Activated naive CD4-positive, alpha-beta T cell treated with anti-CD3 and anti-CD28 coated beads, Interleukin-2, amount 10 ng/mL, durations not matched to agents 7 days and 5 days (primary cell): ENCODE results near the gene PPM1L.

Experiments used
- CTCF ChIA-PET: fragments of 350-600 bp; sonication (Branson Sonifier 250); formaldehyde crosslinking; loops from one replicate; lab custom pipeline; 2021; ENCODE audit warnings: antibody characterized with exemption; lab: Charles Lee
- DNase-seq: peaks from one replicate; pipeline ENCODE4 v3.0.0-alpha.2; 2020
- H3K27ac Mint-ChIP-seq: one replicate; pipeline ENCODE4 v1.8.0; 2021; ENCODE audit warnings: mild to moderate bottlenecking, moderate library complexity, mixed read lengths
- H3K27me3 Mint-ChIP-seq: one replicate; pipeline ENCODE4 v1.8.0; 2021; ENCODE audit warnings: mild to moderate bottlenecking, mixed read lengths
- H3K36me3 Mint-ChIP-seq: one replicate; pipeline ENCODE4 v1.8.0; 2021; ENCODE audit warnings: mixed read lengths
- H3K4me1 Mint-ChIP-seq: one replicate; pipeline ENCODE4 v1.8.0; 2021; ENCODE audit warnings: mixed read lengths
- H3K4me3 Mint-ChIP-seq: one replicate; pipeline ENCODE4 v1.8.0; 2021; ENCODE audit warnings: mild to moderate bottlenecking, moderate library complexity, mixed read lengths
- H3K9me3 Mint-ChIP-seq: one replicate; pipeline ENCODE4 v1.8.0; 2021; ENCODE audit warnings: mixed read lengths

The PPM1L gene

GRCh38 chr3:160829486-160830009, 73.5 kb downstream of the PPM1L start:
- no peak for DNase-seq
- no peaks in the 10 kb centered on the region for H3K36me3 Mint-ChIP-seq
- no peaks in the 10 kb centered on the region for H3K27me3 Mint-ChIP-seq
- no peak overlapping the region for H3K4me3 Mint-ChIP-seq
- no peaks in the 10 kb centered on the region for H3K4me1 Mint-ChIP-seq
- no peaks in the 10 kb centered on the region for H3K9me3 Mint-ChIP-seq
- no peak overlapping the region for H3K27ac Mint-ChIP-seq
- CTCF ChIA-PET: no interaction called here

GRCh38 chr3:160830796-160831195, 74.8 kb downstream of the PPM1L start:
- Mint-ChIP-seq H3K27ac (no peak overlapping the region), H3K36me3 (no peaks in the 10 kb centered on the region), H3K27me3 (peaks cover 3% of the 10 kb centered on the region), H3K9me3 (no peaks in the 10 kb centered on the region), H3K4me1 (no peaks in the 10 kb centered on the region), H3K4me3 (no peak overlapping the region)
- DNase-seq: no peak
- CTCF ChIA-PET: no interaction called here

- CTCF ChIA-PET: no interaction called here
- no peaks in the 10 kb centered on the region for H3K4me1 Mint-ChIP-seq
- DNase-seq: no peak
- no peak overlapping the region for H3K27ac Mint-ChIP-seq
- H3K36me3 Mint-ChIP-seq: no peaks in the 10 kb centered on the region
- H3K4me3 Mint-ChIP-seq: no peak overlapping the region
- H3K9me3 Mint-ChIP-seq: no peaks in the 10 kb centered on the region
- peaks cover 3% of the 10 kb centered on the region for H3K27me3 Mint-ChIP-seq
These were observed 75.4 kb downstream of the PPM1L start for GRCh38 chr3:160831401-160831800.

DNA sequence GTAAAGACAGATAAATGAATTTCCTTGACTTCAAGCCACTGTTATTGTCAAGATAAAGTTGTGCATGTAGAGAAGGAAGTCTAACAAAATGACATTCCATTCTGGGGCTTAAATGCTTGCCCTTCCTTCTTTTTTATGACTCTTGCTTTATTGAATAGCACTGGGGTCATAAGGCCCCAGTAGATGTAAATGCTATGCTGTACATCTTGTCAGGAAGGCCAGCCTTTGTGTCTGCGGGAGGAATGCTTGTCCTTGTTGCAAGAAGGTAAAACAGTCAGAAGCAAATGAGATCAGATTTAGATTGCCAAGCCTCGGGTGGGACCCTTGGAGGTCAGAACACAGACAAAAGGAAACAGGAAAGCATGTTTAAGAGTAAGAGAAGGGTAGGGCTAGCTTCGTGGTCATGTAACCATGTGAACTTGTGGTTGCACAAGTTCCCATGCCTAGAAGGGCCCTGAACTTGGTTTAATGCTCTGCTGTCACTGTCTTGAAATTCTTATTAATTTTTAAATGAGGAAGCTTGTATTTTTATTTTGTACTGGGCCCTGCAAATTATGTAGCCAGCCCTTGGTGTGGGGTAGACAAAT, 81.5 kb downstream of the PPM1L start:
- Mint-ChIP-seq H3K4me1 (peaks cover 9% of the 10 kb centered on the region), H3K27ac (no peak overlapping the region), H3K4me3 (no peak overlapping the region), H3K27me3 (peaks cover 11% of the 10 kb centered on the region), H3K36me3 (no peaks in the 10 kb centered on the region), H3K9me3 (no peaks in the 10 kb centered on the region)
- DNase-seq: no peak
- CTCF ChIA-PET: interaction anchor here (0.7 kb wide), 1 partner anchor 288 kb away, joined by 3 read pairs; no protein-coding TSS in a partner anchor

DNA sequence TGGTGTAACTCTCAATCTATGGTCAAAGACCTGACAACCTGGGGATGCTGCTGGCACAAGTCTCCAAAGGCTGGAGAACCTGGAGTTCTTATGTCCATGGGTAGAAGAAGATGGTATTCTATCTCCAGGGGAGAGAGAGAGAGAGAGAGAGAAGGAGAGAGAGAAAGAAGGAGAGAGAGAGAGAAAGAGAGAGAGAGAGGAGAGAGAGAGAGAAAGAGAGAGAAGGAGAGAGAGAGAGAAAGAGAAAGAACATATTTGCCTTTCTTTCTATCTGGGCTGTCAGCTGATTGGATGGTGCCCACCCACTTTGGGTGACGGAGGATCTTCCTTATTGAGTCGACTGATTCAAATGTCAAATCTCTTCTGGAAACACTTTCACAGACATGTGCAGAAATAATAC, 84.6 kb downstream of the PPM1L start:
- DNase-seq: no peak
- CTCF ChIA-PET: no interaction called here
- H3K27me3 Mint-ChIP-seq: peaks cover 8% of the 10 kb centered on the region
- no peaks in the 10 kb centered on the region for H3K9me3 Mint-ChIP-seq
- peaks cover 9% of the 10 kb centered on the region for H3K4me1 Mint-ChIP-seq
- no peak overlapping the region for H3K27ac Mint-ChIP-seq
- H3K36me3 Mint-ChIP-seq: no peaks in the 10 kb centered on the region
- no peak overlapping the region for H3K4me3 Mint-ChIP-seq

DNA sequence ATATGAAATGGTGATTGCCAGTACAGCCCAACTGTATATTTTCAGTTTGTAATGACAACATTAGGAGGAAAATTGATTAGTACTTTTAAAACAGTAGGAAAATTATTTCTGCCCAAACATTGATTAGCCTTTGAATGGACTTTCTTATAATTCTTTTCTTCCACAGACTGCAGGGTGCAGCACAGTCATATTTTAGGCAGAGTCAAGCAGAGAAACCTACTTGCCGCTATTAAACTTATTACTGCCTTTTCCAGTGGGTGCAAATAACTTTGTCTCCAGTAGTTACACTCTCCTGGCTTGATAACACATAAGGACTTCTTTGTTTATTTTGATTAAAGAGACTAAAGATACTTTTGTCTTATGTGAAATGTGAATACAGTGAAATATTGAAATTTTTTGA, 85.4 kb downstream of the PPM1L start:
- no peak for DNase-seq
- peaks cover 9% of the 10 kb centered on the region for H3K4me1 Mint-ChIP-seq
- CTCF ChIA-PET: no interaction called here
- no peaks in the 10 kb centered on the region for H3K9me3 Mint-ChIP-seq
- H3K36me3 Mint-ChIP-seq: no peaks in the 10 kb centered on the region
- H3K4me3 Mint-ChIP-seq: no peak overlapping the region
- H3K27ac Mint-ChIP-seq: no peak overlapping the region
- H3K27me3 Mint-ChIP-seq: peaks cover 8% of the 10 kb centered on the region

GRCh38 chr3:160842021-160843005, 86.3 kb downstream of the PPM1L start:
- H3K27ac Mint-ChIP-seq: no peak overlapping the region
- H3K27me3 Mint-ChIP-seq: peaks cover 8% of the 10 kb centered on the region
- CTCF ChIA-PET: no interaction called here
- H3K4me1 Mint-ChIP-seq: peaks cover 8% of the 10 kb centered on the region
- no peak overlapping the region for H3K4me3 Mint-ChIP-seq
- H3K9me3 Mint-ChIP-seq: no peaks in the 10 kb centered on the region
- no peaks in the 10 kb centered on the region for H3K36me3 Mint-ChIP-seq
- DNase-seq: no peak

DNA sequence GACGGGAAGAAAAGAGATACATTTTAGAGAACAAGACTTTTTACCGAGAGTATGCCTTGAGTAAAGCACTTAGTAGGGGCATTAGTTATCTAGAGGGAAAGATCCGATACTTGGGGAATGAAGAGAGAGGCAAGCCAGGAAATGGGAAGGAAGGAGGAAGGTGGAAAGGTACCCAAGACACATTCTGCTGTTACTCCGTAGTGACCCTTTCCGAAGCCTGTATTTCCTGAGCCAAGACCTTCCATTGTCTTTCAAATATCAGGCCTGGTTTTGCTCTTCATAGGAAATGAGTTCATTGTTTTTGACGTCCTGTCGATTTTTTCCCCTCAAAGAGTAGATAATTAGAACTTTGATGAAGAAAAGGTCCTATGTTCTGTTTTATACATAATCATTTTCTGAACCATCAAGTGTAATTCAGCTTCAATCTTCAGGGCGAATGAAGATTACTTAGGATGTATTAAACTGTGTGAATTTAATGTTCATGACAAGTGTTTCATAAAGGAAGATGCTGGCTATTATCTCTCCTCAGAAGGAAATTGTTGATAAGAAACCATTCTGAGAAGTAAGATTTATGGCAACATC, 95.7 kb downstream of the PPM1L start:
- Mint-ChIP-seq H3K36me3 (no peaks in the 10 kb centered on the region), H3K27me3 (peaks cover 4% of the 10 kb centered on the region), H3K27ac (no peak overlapping the region), H3K4me3 (no peak overlapping the region), H3K9me3 (no peaks in the 10 kb centered on the region), H3K4me1 (no peaks in the 10 kb centered on the region)
- CTCF ChIA-PET: no interaction called here
- no peak for DNase-seq

- CTCF ChIA-PET: no interaction called here
- no peaks in the 10 kb centered on the region for H3K36me3 Mint-ChIP-seq
These were observed 96.8 kb downstream of the PPM1L start for GRCh38 chr3:160852856-160853255.

DNA sequence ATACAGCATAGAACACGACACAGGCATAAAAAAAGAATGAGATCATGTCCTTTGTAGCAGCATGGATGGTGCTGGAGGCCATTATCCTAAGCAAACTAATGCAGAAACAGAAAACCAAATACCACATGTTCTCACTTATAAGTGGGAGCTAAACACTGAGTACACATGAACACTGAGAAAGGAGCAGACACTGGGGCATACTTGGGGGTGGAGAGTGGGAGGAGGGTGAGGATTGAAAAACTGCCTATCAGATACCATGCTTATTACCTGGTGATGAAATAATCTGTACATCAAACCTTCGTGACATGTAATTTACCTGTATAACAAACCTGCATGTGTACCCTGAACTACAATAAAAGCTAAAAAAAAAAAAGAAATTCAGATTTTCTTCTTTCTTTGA, 100.4 kb downstream of the PPM1L start:
- Mint-ChIP-seq H3K27me3 (no peaks in the 10 kb centered on the region), H3K9me3 (no peaks in the 10 kb centered on the region), H3K4me3 (no peak overlapping the region), H3K36me3 (no peaks in the 10 kb centered on the region), H3K4me1 (no peaks in the 10 kb centered on the region), H3K27ac (no peak overlapping the region)
- no peak for DNase-seq
- CTCF ChIA-PET: no interaction called here

More at GRCh38 chr3:160852856-160853255, 96.8 kb downstream of the PPM1L start:
- H3K4me3 Mint-ChIP-seq: no peak overlapping the region
- H3K9me3 Mint-ChIP-seq: no peaks in the 10 kb centered on the region
- H3K27me3 Mint-ChIP-seq: no peaks in the 10 kb centered on the region
- DNase-seq: no peak
- no peak overlapping the region for H3K27ac Mint-ChIP-seq
- H3K4me1 Mint-ChIP-seq: no peaks in the 10 kb centered on the region

DNA sequence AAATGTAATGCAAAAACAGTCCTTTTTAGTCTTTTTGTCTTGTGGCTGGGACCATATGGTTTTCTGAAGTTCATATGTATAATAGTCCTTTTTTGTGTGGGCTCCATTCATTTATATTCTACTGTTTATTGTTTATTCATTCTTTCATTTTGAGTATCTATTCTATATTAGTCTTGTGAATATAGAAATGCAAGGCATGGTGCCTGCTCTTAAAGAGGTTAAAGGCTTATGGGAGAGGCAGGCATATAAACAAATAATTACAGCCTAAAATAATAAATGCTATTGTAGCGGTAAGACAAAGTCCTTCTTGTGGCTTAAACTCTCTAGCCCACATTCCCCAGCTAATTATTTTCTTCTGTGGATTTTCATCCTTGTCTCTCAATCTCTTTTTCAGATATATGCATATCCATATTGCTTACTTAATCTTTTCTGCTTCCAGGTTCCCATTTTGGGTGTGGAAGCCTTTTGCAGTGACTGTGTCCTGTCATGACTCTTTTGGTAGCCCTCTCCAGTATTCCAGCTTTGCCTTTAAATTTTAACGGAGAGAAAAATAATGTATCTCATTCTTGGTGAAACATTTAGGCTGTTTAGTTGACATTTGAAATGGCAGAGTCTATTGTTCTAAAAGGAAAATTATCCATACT, 101.6 kb downstream of the PPM1L start:
- CTCF ChIA-PET: no interaction called here
- no peaks in the 10 kb centered on the region for H3K36me3 Mint-ChIP-seq
- DNase-seq: no peak

GRCh38 chr3:160860346-160860745, 104.3 kb downstream of the PPM1L start:
- H3K27ac Mint-ChIP-seq: no peak overlapping the region
- H3K4me1 Mint-ChIP-seq: no peaks in the 10 kb centered on the region
- CTCF ChIA-PET: no interaction called here
- DNase-seq: no peak
- no peaks in the 10 kb centered on the region for H3K27me3 Mint-ChIP-seq
- no peaks in the 10 kb centered on the region for H3K9me3 Mint-ChIP-seq
- no peak overlapping the region for H3K4me3 Mint-ChIP-seq
- no peaks in the 10 kb centered on the region for H3K36me3 Mint-ChIP-seq

More for the DNA sequence above, 101.6 kb downstream of the PPM1L start:
- Mint-ChIP-seq H3K4me1 (no peaks in the 10 kb centered on the region), H3K27ac (no peak overlapping the region), H3K9me3 (no peaks in the 10 kb centered on the region), H3K27me3 (no peaks in the 10 kb centered on the region), H3K4me3 (no peak overlapping the region)

DNA sequence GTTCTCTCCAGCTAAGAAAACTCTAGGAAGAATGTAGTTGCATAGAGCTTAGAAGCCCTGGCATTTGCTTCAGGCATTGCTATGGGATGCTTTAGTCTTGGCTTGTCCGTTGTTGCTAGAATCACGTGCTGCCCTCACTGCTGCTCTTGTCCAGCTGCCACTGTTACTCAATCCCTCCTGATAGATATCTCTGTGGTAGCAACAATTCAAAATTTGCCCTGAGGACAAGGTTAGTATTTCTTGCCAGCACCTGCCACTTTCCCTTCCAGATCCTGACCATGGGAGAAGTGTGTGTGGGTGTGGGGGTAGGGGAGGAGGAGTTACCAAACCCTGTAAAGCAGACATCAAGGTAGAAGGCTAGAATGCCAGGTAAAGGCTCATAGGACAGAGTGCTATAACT, 113.8 kb downstream of the PPM1L start:
- no peaks in the 10 kb centered on the region for H3K36me3 Mint-ChIP-seq
- CTCF ChIA-PET: no interaction called here
- no peaks in the 10 kb centered on the region for H3K27me3 Mint-ChIP-seq
- no peaks in the 10 kb centered on the region for H3K9me3 Mint-ChIP-seq
- no peak for DNase-seq
- no peaks in the 10 kb centered on the region for H3K4me1 Mint-ChIP-seq
- H3K27ac Mint-ChIP-seq: no peak overlapping the region
- no peak overlapping the region for H3K4me3 Mint-ChIP-seq

DNA sequence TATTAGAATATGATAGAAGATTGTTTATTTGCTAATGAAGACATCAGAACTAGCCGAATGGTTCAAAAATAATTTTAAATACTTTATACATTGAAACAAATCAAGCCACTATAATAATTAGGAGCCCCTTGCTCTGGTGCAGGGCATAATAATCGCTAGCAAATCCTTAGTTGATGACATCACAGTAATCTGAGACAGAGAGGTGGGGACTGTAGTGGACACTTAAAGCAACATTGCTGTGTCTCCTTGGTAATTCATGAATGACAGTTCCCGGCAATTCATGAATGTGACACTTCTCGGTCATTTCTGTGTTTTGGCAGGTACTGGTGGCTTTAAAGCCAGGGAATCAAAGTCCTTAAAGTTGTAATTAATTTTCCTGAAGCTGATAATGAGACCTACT, 114.3 kb downstream of the PPM1L start:
- Mint-ChIP-seq H3K4me1 (no peaks in the 10 kb centered on the region), H3K27me3 (no peaks in the 10 kb centered on the region), H3K36me3 (no peaks in the 10 kb centered on the region), H3K27ac (no peak overlapping the region), H3K4me3 (no peak overlapping the region), H3K9me3 (no peaks in the 10 kb centered on the region)
- CTCF ChIA-PET: no interaction called here
- no peak for DNase-seq
